HepG2 (cell line): Measurements from ENCODE around the gene ARFGAP2. TPM values are rescaled to one million over a fixed set of nuclear protein-coding genes. Genes with fewer than 3 reads are reported as not detected.

Experiments used
- HMG20B ChIP-seq: conservative IDR thresholded peaks from 2 replicates; pipeline ENCODE4 v1.6.1; 2016; ENCODE audit warnings: missing genetic modification reagents, missing compliant biosample characterization
- IRX3 ChIP-seq: sonication (generic); formaldehyde crosslinking; IDR thresholded peaks from 2 replicates; pipeline ENCODE4 v1.8.1; 2023; ENCODE audit warnings: mild to moderate bottlenecking, low read depth, missing genetic modification reagents, borderline replicate concordance
- KLF12 ChIP-seq: sonication (generic); formaldehyde crosslinking; IDR thresholded peaks from 2 replicates; pipeline ENCODE4 v1.4.0; 2020; ENCODE audit warnings: missing genetic modification reagents, borderline replicate concordance
- MAFK ChIP-seq, 2 experiments: IDR thresholded peaks in 1 of 2; conservative IDR thresholded peaks in 1 of 2; 2 replicates each; pipeline ENCODE4 v1.6.1; 2011; ENCODE audit warnings: improper control_type of control experiment in 2 of 2, low read length in 2 of 2
- MED13 ChIP-seq: sonication (generic); formaldehyde crosslinking; IDR thresholded peaks from 2 replicates; pipeline ENCODE4 v1.5.0; 2020; ENCODE audit warnings: missing genetic modification reagents
- NBN ChIP-seq: fragments of 450-650 bp; conservative IDR thresholded peaks from 2 replicates; pipeline ENCODE4 v1.6.1; 2017
- SATB2 ChIP-seq: sonication (generic); formaldehyde crosslinking; IDR thresholded peaks from 2 replicates; pipeline ENCODE4 v1.5.0; 2020; ENCODE audit warnings: missing genetic modification reagents
- TGIF2 ChIP-seq: IDR thresholded peaks from 2 replicates; pipeline ENCODE4 v1.6.1; 2016; ENCODE audit warnings: control low read depth, missing compliant biosample characterization
- ZNF543 ChIP-seq: sonication (generic); formaldehyde crosslinking; IDR thresholded peaks from 2 replicates; pipeline ENCODE4 v1.4.0; 2020; ENCODE audit warnings: mild to moderate bottlenecking, missing genetic modification reagents
- polyA plus RNA-seq, 8 experiments: library from polyadenylated mRNA; depleted of rRNA in 3 of 8; stranded (reverse) in 7 of 8; unstranded in 1 of 8; fragments of >200 nt; fragmentation: Illumina TruSeq in 4 of 8; extraction: Trizol in 4 of 8; gene quantifications; 2 replicates each; pipeline versions ENCODE4 v1.2.1 to v1.2.3, GENCODE V29; 2011 to 2016; ENCODE audit warnings: low read depth in 4 of 8, missing spikeins in 1 of 8, mixed read lengths in 1 of 8; ENCODE audit not compliant: insufficient read depth in 1 of 8
- total RNA-seq, 5 experiments: library from RNA; depleted of rRNA; stranded (reverse); fragments of >200 nt; fragmentation: Illumina TruSeq; extraction: Trizol; gene quantifications; 2 replicates each; pipeline ENCODE4 v1.2.3, GENCODE V29; 2016; ENCODE audit warnings: low read depth in 1 of 5
- TF ChIP-seq, protein P1 (sequence below): sonication (generic); formaldehyde crosslinking; IDR thresholded peaks from 2 replicates; pipeline ENCODE4 v1.4.0; 2020; ENCODE audit warnings: missing genetic modification reagents; ENCODE audit errors: not compliant biosample characterization
- TF ChIP-seq, protein P2 (sequence below): sonication (generic); formaldehyde crosslinking; IDR thresholded peaks from 2 replicates; pipeline ENCODE4 v1.4.0; 2020; ENCODE audit warnings: missing genetic modification reagents
- TF ChIP-seq, protein P3 (sequence below): sonication (generic); formaldehyde crosslinking; IDR thresholded peaks from one replicate; pipeline ENCODE4 v1.5.1; 2020; ENCODE audit warnings: mild to moderate bottlenecking, missing genetic modification reagents; ENCODE audit errors: not compliant biosample characterization
- TF ChIP-seq, protein P4 (sequence below), 2 experiments: sonication (generic) in 1 of 2; formaldehyde crosslinking in 1 of 2; IDR thresholded peaks; 2 replicates each; pipeline versions ENCODE4 v1.5.1 to v1.6.1; 2011 to 2020; ENCODE audit warnings: borderline replicate concordance in 1 of 2, low read depth in 1 of 2, low read length in 1 of 2, mild to moderate bottlenecking in 1 of 2, missing genetic modification reagents in 1 of 2, moderate library complexity in 1 of 2

ARFGAP2 gene
- total and polyA plus RNA-seq, 2 of the 13 experiments (the other 11 are each of a cell fraction or from before 2014, with no cell fraction given): 32.3 to 75.3 TPM

DNA sequence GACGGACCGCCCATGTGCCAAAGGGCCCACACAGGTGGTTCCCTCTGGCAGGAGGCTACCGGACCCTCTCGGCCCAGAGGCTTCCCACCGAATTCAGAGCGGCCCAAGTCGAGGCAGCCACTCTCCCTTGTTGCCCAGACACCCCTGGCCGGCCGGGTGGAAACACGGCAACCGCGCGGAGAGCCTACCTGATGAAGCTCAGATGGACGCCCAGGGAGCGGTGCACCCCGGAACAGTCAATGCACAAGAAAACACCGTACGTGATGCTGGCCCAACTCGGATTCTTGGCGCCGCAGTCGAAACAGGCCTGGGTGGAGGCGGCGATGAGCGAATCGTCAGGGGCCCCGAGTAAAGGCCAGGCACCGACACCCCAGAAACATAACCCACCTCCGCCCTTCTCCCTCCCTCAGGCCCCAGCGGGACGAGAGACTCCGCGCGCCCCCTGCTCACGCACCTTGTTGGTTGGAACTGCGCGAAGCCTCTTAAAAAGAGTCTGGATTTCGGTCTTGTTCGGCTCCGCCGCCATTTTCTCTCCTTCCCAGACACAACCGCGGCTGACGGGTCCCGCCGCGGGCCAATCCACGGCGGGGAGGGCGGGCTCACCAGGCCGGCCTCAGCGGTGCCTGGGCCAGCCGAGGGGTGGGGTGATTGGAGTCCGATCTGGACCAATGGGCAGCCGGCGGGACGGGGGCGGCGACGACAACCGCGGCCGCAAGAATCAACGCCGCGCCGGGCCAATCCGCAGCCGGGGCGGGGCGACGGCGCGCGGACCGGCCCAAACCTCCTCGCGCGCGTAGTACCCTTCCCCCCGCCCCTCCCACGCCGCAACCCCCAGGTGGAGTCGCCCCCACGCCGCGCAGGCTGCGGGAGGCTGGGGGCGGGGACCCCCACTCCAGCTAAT lies at the start of gene ARFGAP2 (continued):
- TF ChIP-seq, protein P1, sequence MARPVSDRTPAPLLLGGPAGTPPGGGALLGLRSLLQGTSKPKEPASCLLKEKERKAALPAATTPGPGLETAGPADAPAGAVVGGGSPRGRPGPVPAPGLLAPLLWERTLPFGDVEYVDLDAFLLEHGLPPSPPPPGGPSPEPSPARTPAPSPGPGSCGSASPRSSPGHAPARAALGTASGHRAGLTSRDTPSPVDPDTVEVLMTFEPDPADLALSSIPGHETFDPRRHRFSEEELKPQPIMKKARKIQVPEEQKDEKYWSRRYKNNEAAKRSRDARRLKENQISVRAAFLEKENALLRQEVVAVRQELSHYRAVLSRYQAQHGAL (CRISPR knock-in tag): no peak
- TF ChIP-seq ZNF543 (CRISPR knock-in tag) (peak; percentile 12; the same call in 1 of the 2 replicates), HMG20B (CRISPR knock-in tag) (no peak), KLF12 (CRISPR knock-in tag) (0 out of 2 replicates have a peak, but pooled peaks have one; percentile 42), IRX3 (CRISPR knock-in tag) (no peak), MED13 (CRISPR knock-in tag) (peak; percentile 70; the same call in 1 of the 2 replicates), MAFK (conservative IDR thresholded peaks at IDR 0.05 in 1 of 2, IDR thresholded peaks at IDR 0.05 in 1 of 2; ENCODE audit: low read length in 2 of 2) (no peak), TGIF2 (CRISPR knock-in tag) (no peak; the same call in 1 of the 2 replicates), SATB2 (CRISPR knock-in tag) (no peak), NBN (no peak)
- TF ChIP-seq, protein P2, sequence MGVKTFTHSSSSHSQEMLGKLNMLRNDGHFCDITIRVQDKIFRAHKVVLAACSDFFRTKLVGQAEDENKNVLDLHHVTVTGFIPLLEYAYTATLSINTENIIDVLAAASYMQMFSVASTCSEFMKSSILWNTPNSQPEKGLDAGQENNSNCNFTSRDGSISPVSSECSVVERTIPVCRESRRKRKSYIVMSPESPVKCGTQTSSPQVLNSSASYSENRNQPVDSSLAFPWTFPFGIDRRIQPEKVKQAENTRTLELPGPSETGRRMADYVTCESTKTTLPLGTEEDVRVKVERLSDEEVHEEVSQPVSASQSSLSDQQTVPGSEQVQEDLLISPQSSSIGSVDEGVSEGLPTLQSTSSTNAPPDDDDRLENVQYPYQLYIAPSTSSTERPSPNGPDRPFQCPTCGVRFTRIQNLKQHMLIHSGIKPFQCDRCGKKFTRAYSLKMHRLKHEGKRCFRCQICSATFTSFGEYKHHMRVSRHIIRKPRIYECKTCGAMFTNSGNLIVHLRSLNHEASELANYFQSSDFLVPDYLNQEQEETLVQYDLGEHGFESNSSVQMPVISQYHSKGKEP: no peak
- TF ChIP-seq, protein P3, sequence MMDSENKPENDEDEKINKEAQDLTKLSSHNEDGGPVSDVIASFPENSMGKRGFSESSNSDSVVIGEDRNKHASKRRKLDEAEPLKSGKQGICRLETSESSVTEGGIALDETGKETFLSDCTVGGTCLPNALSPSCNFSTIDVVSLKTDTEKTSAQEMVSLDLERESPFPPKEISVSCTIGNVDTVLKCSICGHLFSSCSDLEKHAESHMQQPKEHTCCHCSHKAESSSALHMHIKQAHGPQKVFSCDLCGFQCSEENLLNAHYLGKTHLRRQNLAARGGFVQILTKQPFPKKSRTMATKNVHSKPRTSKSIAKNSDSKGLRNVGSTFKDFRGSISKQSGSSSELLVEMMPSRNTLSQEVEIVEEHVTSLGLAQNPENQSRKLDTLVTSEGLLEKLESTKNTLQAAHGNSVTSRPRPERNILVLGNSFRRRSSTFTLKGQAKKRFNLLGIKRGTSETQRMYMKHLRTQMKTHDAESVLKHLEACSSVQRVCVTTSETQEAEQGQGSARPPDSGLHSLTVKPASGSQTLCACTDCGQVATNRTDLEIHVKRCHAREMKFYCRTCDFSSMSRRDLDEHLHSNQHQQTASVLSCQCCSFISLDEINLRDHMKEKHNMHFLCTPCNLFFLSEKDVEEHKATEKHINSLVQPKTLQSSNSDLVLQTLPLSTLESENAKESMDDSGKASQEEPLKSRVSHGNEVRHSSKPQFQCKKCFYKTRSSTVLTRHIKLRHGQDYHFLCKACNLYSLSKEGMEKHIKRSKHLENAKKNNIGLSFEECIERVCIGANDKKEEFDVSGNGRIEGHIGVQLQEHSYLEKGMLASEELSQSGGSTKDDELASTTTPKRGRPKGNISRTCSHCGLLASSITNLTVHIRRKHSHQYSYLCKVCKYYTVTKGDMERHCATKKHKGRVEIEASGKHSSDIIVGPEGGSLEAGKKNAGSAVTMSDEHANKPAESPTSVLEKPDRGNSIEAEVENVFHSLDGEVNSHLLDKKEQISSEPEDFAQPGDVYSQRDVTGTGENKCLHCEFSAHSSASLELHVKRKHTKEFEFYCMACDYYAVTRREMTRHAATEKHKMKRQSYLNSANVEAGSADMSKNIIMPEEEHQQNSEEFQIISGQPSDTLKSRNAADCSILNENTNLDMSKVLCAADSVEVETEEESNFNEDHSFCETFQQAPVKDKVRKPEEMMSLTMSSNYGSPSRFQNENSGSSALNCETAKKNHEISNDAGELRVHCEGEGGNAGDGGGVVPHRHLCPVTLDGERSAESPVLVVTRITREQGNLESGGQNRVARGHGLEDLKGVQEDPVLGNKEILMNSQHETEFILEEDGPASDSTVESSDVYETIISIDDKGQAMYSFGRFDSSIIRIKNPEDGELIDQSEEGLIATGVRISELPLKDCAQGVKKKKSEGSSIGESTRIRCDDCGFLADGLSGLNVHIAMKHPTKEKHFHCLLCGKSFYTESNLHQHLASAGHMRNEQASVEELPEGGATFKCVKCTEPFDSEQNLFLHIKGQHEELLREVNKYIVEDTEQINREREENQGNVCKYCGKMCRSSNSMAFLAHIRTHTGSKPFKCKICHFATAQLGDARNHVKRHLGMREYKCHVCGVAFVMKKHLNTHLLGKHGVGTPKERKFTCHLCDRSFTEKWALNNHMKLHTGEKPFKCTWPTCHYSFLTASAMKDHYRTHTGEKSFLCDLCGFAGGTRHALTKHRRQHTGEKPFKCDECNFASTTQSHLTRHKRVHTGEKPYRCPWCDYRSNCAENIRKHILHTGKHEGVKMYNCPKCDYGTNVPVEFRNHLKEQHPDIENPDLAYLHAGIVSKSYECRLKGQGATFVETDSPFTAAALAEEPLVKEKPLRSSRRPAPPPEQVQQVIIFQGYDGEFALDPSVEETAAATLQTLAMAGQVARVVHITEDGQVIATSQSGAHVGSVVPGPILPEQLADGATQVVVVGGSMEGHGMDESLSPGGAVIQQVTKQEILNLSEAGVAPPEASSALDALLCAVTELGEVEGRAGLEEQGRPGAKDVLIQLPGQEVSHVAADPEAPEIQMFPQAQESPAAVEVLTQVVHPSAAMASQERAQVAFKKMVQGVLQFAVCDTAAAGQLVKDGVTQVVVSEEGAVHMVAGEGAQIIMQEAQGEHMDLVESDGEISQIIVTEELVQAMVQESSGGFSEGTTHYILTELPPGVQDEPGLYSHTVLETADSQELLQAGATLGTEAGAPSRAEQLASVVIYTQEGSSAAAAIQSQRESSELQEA (CRISPR knock-in tag): no peak
- TF ChIP-seq, protein P4, sequence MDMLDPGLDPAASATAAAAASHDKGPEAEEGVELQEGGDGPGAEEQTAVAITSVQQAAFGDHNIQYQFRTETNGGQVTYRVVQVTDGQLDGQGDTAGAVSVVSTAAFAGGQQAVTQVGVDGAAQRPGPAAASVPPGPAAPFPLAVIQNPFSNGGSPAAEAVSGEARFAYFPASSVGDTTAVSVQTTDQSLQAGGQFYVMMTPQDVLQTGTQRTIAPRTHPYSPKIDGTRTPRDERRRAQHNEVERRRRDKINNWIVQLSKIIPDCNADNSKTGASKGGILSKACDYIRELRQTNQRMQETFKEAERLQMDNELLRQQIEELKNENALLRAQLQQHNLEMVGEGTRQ (IDR thresholded peaks at IDR 0.05; ENCODE audit: low read depth, low read length): no peak
- TF ChIP-seq, protein P4 (CRISPR knock-in tag; IDR thresholded peaks at IDR 0.05; ENCODE audit: borderline replicate concordance): no peak
